GM21528 (cell line): Measurements from ENCODE around the gene C15orf61.

Experiments
- ATAC-seq: cut with Tn5 transposase; IDR thresholded peaks from one replicate; pipeline ENCODE4 v1.9.1; 2021; ENCODE audit warnings: mild to moderate bottlenecking, moderate library complexity; ENCODE audit not compliant: unreplicated experiment, low FRiP score

Gene C15orf61

GRCh38 chr15:67512933-67513714 lies 7.8 kb upstream of the C15orf61 start:
- ATAC-seq, result no peak

GRCh38 chr15:67515090-67515489 lies 5.8 kb upstream of the C15orf61 start:
- ATAC-seq, result no peak

- no peak for ATAC-seq
These were observed 5.4 kb upstream of the C15orf61 start for GRCh38 chr15:67515557-67515956.

- no peak for ATAC-seq
These were observed 456 bp upstream of the C15orf61 start for GRCh38 chr15:67520321-67521028.

- ATAC-seq, result no peak
These were observed 1.0 kb downstream of the C15orf61 start for GRCh38 chr15:67521783-67522568.

GRCh38 chr15:67523330-67523729 lies 2.4 kb downstream of the C15orf61 start:
- no peak for ATAC-seq

GRCh38 chr15:67524235-67524634 lies 3.3 kb downstream of the C15orf61 start:
- no peak for ATAC-seq

GRCh38 chr15:67528513-67528912 lies 7.6 kb downstream of the C15orf61 start:
- ATAC-seq, result no peak

- ATAC-seq, result no peak
These were observed 10.5 kb downstream of the C15orf61 start for GRCh38 chr15:67531379-67531914.

- ATAC-seq, result no peak
These were observed 12.9 kb downstream of the C15orf61 start for GRCh38 chr15:67533873-67534272.

- no peak for ATAC-seq
These were observed 13.4 kb downstream of the C15orf61 start for GRCh38 chr15:67534360-67534759.

- ATAC-seq, result no peak
These were observed 16.8 kb downstream of the C15orf61 start for GRCh38 chr15:67537771-67538170.

GRCh38 chr15:67542420-67543347 lies 21.8 kb downstream of the C15orf61 start, which contains the start of gene MAP2K5:
TSS of gene MAP2K5 (plus strand) at chr15:67542703. CDS start at chr15:67543336, 633 bp downstream.
- peak; percentile 44 for ATAC-seq

- ATAC-seq, result no peak
These were observed 22.4 kb downstream of the C15orf61 start for GRCh38 chr15:67543348-67543718.

GRCh38 chr15:67544475-67544874 lies 23.5 kb downstream of the C15orf61 start:
- ATAC-seq, result no peak

- no peak for ATAC-seq
These were observed 24.9 kb downstream of the C15orf61 start for GRCh38 chr15:67545864-67546263.

GRCh38 chr15:67547064-67547463 lies 26.1 kb downstream of the C15orf61 start:
- ATAC-seq, result no peak

- ATAC-seq, result no peak
These were observed 26.9 kb downstream of the C15orf61 start for GRCh38 chr15:67547836-67548235.

- ATAC-seq, result no peak
These were observed 27.4 kb downstream of the C15orf61 start for GRCh38 chr15:67548236-67548852.
